Stimulated activated CD8-positive, alpha-beta memory T cell treated with anti-CD3 and anti-CD28 coated beads, Interleukin-4, amount 100 ng/mL, for 24 hours (primary cell): ENCODE measurements around the gene SCN4B.
A peak's percentile ranks its signal among the peaks of the same experiment; 100 is the strongest.

ENCODE experiments used
- DNase-seq: peaks from one replicate; pipeline ENCODE4 v3.0.0-alpha.2; 2020; ENCODE audit warnings: low read depth

Gene SCN4B

GRCh38 chr11:118152020-118152551 is 537 bp downstream of the SCN4B start:
- no peak for DNase-seq

- DNase-seq, result no peak
Measured at GRCh38 chr11:118151431-118151830, 1.2 kb downstream of the SCN4B start.

GRCh38 chr11:118149493-118149892 is 3.1 kb downstream of the SCN4B start:
- DNase-seq, result no peak

- no peak for DNase-seq
Measured at GRCh38 chr11:118148856-118149255, 3.8 kb downstream of the SCN4B start.

- no peak for DNase-seq
Measured at GRCh38 chr11:118148240-118148639, 4.4 kb downstream of the SCN4B start.

GRCh38 chr11:118147502-118147901 is 5.1 kb downstream of the SCN4B start:
- DNase-seq, result no peak

- no peak for DNase-seq
Measured at GRCh38 chr11:118146554-118146953, 6.1 kb downstream of the SCN4B start.

GRCh38 chr11:118145285-118146227 is 7.1 kb downstream of the SCN4B start:
- DNase-seq, result peak; percentile 81

- DNase-seq, result no peak
Measured at GRCh38 chr11:118144301-118145268, 8.0 kb downstream of the SCN4B start.

GRCh38 chr11:118143661-118144185 is 8.9 kb downstream of the SCN4B start:
- no peak for DNase-seq

GRCh38 chr11:118142809-118143208 is 9.8 kb downstream of the SCN4B start:
- DNase-seq, result no peak

- no peak for DNase-seq
Measured at GRCh38 chr11:118142081-118142480, 10.5 kb downstream of the SCN4B start.

GRCh38 chr11:118139578-118139977 is 13.0 kb downstream of the SCN4B start:
- no peak for DNase-seq

- no peak for DNase-seq
Measured at GRCh38 chr11:118138839-118139420, 13.7 kb downstream of the SCN4B start.

GRCh38 chr11:118136801-118137200 is 15.8 kb downstream of the SCN4B start:
- no peak for DNase-seq

- no peak for DNase-seq
Measured at GRCh38 chr11:118136341-118136740, 16.3 kb downstream of the SCN4B start.

GRCh38 chr11:118135796-118136165 is 16.8 kb downstream of the SCN4B start:
- no peak for DNase-seq

GRCh38 chr11:118135051-118135795 is 17.4 kb downstream of the SCN4B start:
- DNase-seq, result no peak

GRCh38 chr11:118133816-118134215 is 18.8 kb downstream of the SCN4B start:
- no peak for DNase-seq

GRCh38 chr11:118132385-118133151 is 20.1 kb downstream of the SCN4B start:
- no peak for DNase-seq
